ENCODE data around the gene NOX5. TPM values are rescaled to one million over a fixed set of nuclear protein-coding genes. Genes with fewer than 3 reads are reported as not detected.

Gene NOX5
- total and polyA plus RNA-seq, 4 donors: under 0.01 to 0.08 (median 0.01) TPM

DNA sequence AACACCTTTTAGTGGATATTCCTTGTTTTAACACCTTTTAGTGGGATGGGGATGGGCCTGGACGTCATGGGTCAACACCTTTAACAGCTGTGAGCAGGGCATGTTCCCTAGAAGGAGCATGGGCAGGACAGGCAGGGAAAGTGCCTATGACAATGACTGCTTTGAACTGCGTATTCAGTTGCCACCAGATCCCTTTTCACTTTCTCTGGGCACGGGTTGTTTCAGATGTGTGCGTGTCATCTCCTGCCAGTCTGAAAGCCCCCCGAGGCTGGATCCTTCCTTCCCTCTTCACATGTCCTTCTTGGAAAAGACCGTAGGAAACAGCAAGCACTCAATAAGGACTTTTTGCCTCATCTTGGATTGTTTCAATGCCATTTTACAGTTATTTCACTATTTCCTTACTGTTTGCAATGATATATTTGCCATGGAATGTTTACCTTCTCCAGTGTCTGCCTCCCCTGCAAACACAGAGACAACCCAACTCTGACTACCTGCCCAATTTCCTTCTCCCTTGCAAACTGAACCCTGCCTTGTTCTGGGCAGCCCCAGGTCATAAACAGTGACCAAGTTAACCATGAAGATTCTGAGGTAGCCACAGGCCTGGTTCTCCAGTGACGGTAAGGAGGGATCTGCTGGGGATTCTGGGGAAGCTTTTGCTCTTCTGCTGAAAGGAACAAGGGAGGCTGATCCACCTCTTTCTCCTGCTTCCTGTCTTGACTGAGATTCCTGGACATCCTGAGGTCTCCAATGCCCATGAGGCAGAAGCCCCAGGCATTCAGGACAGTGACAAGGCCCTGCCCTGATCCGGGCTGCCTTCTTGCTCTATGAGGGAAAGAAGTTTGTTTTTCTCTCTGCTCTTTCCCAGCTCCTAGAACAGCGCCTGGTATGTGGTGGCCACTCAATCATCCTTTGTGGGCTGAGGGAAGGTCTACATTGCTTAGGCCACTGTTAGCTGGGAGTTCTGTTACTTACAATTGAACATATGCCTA lies 51.8 kb downstream of the NOX5 start:
- DNase-seq (ENCODE audit: low spot score): no peak
- Histone ChIP-seq H3K9me3 (ENCODE audit: control insufficient read depth in 4 of 4, low read length in 3 of 4) (no peaks in the 10 kb centered on the region), H3K4me3 (ENCODE audit: low read depth in 1 of 3, low read length in 3 of 3) (no peak overlapping the region), H3K9ac (ENCODE audit: low read depth in 1 of 2, low read length in 2 of 2) (no peak overlapping the region), H3K36me3 (ENCODE audit: control insufficient read depth in 4 of 4, insufficient read depth in 3 of 4, low read depth in 1 of 4, low read length in 3 of 4) (no peaks in the 10 kb centered on the region), H3K27ac (ENCODE audit: low read depth in 1 of 2, low read length in 2 of 2) (no peak overlapping the region), H3K27me3 (ENCODE audit: control insufficient read depth in 4 of 4, insufficient read depth in 4 of 4, low read length in 3 of 4) (no peaks in the 10 kb centered on the region), H3K4me1 (ENCODE audit: control insufficient read depth in 4 of 4, insufficient read depth in 4 of 4, low read length in 3 of 4) (no peaks in the 10 kb centered on the region)
- TF ChIP-seq, protein P1, sequence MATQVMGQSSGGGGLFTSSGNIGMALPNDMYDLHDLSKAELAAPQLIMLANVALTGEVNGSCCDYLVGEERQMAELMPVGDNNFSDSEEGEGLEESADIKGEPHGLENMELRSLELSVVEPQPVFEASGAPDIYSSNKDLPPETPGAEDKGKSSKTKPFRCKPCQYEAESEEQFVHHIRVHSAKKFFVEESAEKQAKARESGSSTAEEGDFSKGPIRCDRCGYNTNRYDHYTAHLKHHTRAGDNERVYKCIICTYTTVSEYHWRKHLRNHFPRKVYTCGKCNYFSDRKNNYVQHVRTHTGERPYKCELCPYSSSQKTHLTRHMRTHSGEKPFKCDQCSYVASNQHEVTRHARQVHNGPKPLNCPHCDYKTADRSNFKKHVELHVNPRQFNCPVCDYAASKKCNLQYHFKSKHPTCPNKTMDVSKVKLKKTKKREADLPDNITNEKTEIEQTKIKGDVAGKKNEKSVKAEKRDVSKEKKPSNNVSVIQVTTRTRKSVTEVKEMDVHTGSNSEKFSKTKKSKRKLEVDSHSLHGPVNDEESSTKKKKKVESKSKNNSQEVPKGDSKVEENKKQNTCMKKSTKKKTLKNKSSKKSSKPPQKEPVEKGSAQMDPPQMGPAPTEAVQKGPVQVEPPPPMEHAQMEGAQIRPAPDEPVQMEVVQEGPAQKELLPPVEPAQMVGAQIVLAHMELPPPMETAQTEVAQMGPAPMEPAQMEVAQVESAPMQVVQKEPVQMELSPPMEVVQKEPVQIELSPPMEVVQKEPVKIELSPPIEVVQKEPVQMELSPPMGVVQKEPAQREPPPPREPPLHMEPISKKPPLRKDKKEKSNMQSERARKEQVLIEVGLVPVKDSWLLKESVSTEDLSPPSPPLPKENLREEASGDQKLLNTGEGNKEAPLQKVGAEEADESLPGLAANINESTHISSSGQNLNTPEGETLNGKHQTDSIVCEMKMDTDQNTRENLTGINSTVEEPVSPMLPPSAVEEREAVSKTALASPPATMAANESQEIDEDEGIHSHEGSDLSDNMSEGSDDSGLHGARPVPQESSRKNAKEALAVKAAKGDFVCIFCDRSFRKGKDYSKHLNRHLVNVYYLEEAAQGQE (IDR thresholded peaks at IDR 0.05): no peak
- TF ChIP-seq, protein P2, sequence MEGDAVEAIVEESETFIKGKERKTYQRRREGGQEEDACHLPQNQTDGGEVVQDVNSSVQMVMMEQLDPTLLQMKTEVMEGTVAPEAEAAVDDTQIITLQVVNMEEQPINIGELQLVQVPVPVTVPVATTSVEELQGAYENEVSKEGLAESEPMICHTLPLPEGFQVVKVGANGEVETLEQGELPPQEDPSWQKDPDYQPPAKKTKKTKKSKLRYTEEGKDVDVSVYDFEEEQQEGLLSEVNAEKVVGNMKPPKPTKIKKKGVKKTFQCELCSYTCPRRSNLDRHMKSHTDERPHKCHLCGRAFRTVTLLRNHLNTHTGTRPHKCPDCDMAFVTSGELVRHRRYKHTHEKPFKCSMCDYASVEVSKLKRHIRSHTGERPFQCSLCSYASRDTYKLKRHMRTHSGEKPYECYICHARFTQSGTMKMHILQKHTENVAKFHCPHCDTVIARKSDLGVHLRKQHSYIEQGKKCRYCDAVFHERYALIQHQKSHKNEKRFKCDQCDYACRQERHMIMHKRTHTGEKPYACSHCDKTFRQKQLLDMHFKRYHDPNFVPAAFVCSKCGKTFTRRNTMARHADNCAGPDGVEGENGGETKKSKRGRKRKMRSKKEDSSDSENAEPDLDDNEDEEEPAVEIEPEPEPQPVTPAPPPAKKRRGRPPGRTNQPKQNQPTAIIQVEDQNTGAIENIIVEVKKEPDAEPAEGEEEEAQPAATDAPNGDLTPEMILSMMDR (IDR thresholded peaks at IDR 0.05; ENCODE audit: low read depth, low read length, missing input control): no peak
- TF ChIP-seq EGR1 (IDR thresholded peaks at IDR 0.05; ENCODE audit: low read depth in 2 of 2) (no peak), TAF1 (conservative IDR thresholded peaks at IDR 0.05) (no peak), YY1 (IDR thresholded peaks at IDR 0.05) (no peak), SP1 (IDR thresholded peaks at IDR 0.05) (no peak), JUND (IDR thresholded peaks at IDR 0.05) (no peak), RXRA (IDR thresholded peaks at IDR 0.05) (no peak), HNF4A (conservative IDR thresholded peaks at IDR 0.05) (no peak), NR2F2 (IDR thresholded peaks at IDR 0.05) (no peak), RAD21 (IDR thresholded peaks at IDR 0.05) (no peak), FOXA1 (IDR thresholded peaks at IDR 0.05) (no peak), FOXA2 (IDR thresholded peaks at IDR 0.05) (no peak), HNF4G (IDR thresholded peaks at IDR 0.05) (no peak)
- TF ChIP-seq, protein P3, sequence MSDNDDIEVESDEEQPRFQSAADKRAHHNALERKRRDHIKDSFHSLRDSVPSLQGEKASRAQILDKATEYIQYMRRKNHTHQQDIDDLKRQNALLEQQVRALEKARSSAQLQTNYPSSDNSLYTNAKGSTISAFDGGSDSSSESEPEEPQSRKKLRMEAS (IDR thresholded peaks at IDR 0.05): no peak
- TF ChIP-seq, protein P4, sequence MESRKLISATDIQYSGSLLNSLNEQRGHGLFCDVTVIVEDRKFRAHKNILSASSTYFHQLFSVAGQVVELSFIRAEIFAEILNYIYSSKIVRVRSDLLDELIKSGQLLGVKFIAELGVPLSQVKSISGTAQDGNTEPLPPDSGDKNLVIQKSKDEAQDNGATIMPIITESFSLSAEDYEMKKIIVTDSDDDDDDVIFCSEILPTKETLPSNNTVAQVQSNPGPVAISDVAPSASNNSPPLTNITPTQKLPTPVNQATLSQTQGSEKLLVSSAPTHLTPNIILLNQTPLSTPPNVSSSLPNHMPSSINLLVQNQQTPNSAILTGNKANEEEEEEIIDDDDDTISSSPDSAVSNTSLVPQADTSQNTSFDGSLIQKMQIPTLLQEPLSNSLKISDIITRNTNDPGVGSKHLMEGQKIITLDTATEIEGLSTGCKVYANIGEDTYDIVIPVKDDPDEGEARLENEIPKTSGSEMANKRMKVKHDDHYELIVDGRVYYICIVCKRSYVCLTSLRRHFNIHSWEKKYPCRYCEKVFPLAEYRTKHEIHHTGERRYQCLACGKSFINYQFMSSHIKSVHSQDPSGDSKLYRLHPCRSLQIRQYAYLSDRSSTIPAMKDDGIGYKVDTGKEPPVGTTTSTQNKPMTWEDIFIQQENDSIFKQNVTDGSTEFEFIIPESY (IDR thresholded peaks at IDR 0.05): no peak
- TF ChIP-seq, protein P5, sequence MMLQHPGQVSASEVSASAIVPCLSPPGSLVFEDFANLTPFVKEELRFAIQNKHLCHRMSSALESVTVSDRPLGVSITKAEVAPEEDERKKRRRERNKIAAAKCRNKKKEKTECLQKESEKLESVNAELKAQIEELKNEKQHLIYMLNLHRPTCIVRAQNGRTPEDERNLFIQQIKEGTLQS (IDR thresholded peaks at IDR 0.05): no peak
- 91% methylated on average over 9 of the region's 9 CpGs for WGBS

All from liver (tissue), 9 donors.